Measurements from ENCODE around the gene CTCFL. TPM values are rescaled to one million over a fixed set of nuclear protein-coding genes. Genes with fewer than 3 reads are reported as not detected.

The CTCFL gene
- total RNA-seq, 1 experiment from 2014 or later = not detected

DNA sequence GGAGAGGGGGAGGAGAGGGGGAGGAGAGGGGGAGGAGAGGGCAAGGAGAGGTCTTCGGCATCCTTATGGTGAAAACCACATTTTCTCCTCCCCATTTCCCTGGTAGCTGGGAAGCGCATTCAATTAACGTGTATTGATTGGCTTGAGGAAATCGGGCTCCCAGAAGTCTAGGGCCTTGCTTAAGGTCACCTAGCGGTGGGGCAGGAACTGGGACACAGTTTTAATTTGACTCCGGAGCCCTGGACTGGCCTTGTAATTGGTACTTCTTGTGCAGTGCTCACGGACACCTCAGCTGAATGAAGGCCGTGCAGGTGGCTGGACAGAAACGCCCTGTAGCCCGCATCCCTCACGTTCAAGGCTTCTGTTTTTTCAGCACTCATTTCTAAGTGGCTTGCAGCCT, 42.8 kb downstream of the CTCFL start:
- peak; percentile 33 for DNase-seq
- Mint-ChIP-seq H3K27ac (ENCODE audit: unreplicated experiment) (no peak overlapping the region), H3K4me1 (ENCODE audit: low read depth, unreplicated experiment) (no peaks in the 10 kb centered on the region), H3K27me3 (ENCODE audit: unreplicated experiment) (peaks cover 99% of the 10 kb centered on the region), H3K4me3 (ENCODE audit: low read depth, unreplicated experiment) (no peak overlapping the region), H3K9me3 (ENCODE audit: low read depth, unreplicated experiment) (no peaks in the 10 kb centered on the region), H3K36me3 (ENCODE audit: insufficient read depth, unreplicated experiment) (no peaks in the 10 kb centered on the region)
- CTCF ChIA-PET = no interaction called here
- intact Hi-C loops (cut with micrococcal nuclease; ENCODE audit: unreplicated experiment) = no loop called here
- BruUV-seq (replicated peaks) = no TSS peak
- TF ChIP-seq, protein P1, sequence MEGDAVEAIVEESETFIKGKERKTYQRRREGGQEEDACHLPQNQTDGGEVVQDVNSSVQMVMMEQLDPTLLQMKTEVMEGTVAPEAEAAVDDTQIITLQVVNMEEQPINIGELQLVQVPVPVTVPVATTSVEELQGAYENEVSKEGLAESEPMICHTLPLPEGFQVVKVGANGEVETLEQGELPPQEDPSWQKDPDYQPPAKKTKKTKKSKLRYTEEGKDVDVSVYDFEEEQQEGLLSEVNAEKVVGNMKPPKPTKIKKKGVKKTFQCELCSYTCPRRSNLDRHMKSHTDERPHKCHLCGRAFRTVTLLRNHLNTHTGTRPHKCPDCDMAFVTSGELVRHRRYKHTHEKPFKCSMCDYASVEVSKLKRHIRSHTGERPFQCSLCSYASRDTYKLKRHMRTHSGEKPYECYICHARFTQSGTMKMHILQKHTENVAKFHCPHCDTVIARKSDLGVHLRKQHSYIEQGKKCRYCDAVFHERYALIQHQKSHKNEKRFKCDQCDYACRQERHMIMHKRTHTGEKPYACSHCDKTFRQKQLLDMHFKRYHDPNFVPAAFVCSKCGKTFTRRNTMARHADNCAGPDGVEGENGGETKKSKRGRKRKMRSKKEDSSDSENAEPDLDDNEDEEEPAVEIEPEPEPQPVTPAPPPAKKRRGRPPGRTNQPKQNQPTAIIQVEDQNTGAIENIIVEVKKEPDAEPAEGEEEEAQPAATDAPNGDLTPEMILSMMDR (IDR thresholded peaks at IDR 0.05; ENCODE audit: unreplicated experiment) = peak; percentile 28

DNA sequence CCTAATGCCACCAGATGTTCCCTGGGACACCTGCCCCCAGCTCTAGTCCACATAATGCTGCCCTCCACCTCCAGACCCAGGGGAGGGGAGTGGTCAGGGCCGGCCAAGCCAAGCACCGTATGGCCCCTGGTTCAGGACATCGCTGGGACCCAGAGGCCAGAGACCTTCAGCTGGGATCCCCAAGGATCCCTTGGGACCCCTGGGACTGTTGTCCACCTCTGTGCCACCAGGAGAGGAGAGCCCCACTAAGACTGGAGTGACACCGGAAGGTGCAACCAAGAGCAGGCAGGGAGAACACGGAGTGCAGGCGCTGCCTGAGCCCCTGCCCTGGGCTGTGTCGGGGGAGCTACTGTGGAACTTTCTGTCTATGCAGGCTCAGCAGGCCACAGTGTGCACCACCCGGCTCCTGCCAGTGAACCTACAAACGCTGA, 43.6 kb downstream of the CTCFL start:
- Mint-ChIP-seq H3K9me3 (ENCODE audit: low read depth, unreplicated experiment) (no peaks in the 10 kb centered on the region), H3K27me3 (ENCODE audit: unreplicated experiment) (peaks cover 99% of the 10 kb centered on the region), H3K36me3 (ENCODE audit: insufficient read depth, unreplicated experiment) (no peaks in the 10 kb centered on the region), H3K27ac (ENCODE audit: unreplicated experiment) (no peak overlapping the region), H3K4me1 (ENCODE audit: low read depth, unreplicated experiment) (no peaks in the 10 kb centered on the region), H3K4me3 (ENCODE audit: low read depth, unreplicated experiment) (no peak overlapping the region)
- TF ChIP-seq, protein P1 (IDR thresholded peaks at IDR 0.05; ENCODE audit: unreplicated experiment) = no peak
- CTCF ChIA-PET = interaction anchor here (0.9 kb wide), 1 partner anchor 18 kb away, joined by 4 read pairs; no protein-coding TSS in a partner anchor
- intact Hi-C loops (cut with micrococcal nuclease; ENCODE audit: unreplicated experiment) = no loop called here
- no peak for DNase-seq
- no TSS peak for BruUV-seq (replicated peaks)

DNA sequence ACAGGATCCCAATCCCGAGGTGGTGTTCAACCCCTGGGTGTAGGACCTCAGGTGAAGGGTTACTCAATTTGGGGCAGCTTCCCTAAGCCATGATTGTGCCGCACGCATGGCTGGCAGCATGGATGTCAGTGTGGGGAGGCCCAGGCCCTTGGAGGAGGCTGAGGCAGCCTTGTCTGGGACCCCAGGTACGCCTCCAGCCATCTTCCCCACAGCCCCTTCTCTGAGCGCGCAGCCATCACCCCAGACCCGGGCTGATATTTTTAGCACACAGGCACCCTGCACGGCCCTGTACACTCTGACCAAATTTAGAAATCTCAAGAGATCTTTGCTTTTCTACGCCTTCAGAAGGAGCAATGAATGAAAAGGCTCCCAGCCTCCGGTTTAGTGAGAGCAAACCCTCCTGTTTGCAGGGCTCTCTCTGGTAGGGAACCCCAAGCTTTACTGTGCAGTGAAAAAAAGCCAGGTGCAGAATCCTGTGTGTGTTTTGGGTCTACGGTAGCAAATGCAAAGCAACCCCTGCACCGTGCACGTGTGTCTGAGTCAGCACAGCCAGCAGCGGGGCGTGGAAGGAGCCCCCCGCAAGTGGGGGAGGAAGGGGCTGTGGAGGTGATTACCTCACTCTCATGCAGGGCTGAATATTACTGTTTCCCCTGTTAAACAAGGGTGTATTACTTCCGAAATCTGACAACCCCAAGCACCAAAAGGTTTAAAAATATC, 44.3 kb downstream of the CTCFL start:
- no peak overlapping the region for H3K27ac Mint-ChIP-seq (ENCODE audit: unreplicated experiment)
- TF ChIP-seq, protein P1 (IDR thresholded peaks at IDR 0.05; ENCODE audit: unreplicated experiment) = no peak
- H3K27me3 Mint-ChIP-seq (ENCODE audit: unreplicated experiment) = peaks cover 99% of the 10 kb centered on the region
- CTCF ChIA-PET = interaction anchor here (0.9 kb wide), 1 partner anchor 18 kb away, joined by 4 read pairs; no protein-coding TSS in a partner anchor
- H3K4me3 Mint-ChIP-seq (ENCODE audit: low read depth, unreplicated experiment) = no peak overlapping the region
- H3K9me3 Mint-ChIP-seq (ENCODE audit: low read depth, unreplicated experiment) = no peaks in the 10 kb centered on the region
- DNase-seq = no peak
- BruUV-seq (replicated peaks) = no TSS peak
- no peaks in the 10 kb centered on the region for H3K4me1 Mint-ChIP-seq (ENCODE audit: low read depth, unreplicated experiment)
- intact Hi-C loops (cut with micrococcal nuclease; ENCODE audit: unreplicated experiment) = no loop called here
- H3K36me3 Mint-ChIP-seq (ENCODE audit: insufficient read depth, unreplicated experiment) = no peaks in the 10 kb centered on the region

DNA sequence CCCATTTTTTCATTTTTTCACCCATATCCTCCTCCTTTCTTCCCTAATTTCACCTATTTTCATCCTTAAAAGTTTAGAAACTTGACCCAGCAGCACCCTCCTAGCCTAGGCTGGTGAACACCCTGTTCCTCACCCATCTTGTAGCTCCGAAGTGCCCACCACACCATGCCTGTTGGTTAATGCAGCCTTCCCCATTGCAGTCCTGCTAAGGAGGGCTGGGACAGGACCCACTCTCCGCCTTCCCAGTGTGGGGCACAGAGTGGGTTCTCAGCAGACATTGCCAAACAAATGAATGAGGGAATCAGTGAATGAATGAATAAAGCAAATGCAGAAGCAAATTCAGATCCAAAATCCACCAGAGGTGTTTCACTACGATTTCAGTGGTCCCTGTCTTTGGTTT, 45.7 kb downstream of the CTCFL start:
- BruUV-seq (replicated peaks) = no TSS peak
- Mint-ChIP-seq H3K27ac (ENCODE audit: unreplicated experiment) (no peak overlapping the region), H3K4me1 (ENCODE audit: low read depth, unreplicated experiment) (no peaks in the 10 kb centered on the region), H3K4me3 (ENCODE audit: low read depth, unreplicated experiment) (no peak overlapping the region), H3K27me3 (ENCODE audit: unreplicated experiment) (peaks cover 99% of the 10 kb centered on the region), H3K9me3 (ENCODE audit: low read depth, unreplicated experiment) (no peaks in the 10 kb centered on the region), H3K36me3 (ENCODE audit: insufficient read depth, unreplicated experiment) (no peaks in the 10 kb centered on the region)
- DNase-seq = no peak
- intact Hi-C loops (cut with micrococcal nuclease; ENCODE audit: unreplicated experiment) = no loop called here
- TF ChIP-seq, protein P1 (IDR thresholded peaks at IDR 0.05; ENCODE audit: unreplicated experiment) = no peak
- CTCF ChIA-PET = no interaction called here

Data from Calu3 (cell line).